Stimulated activated CD4-positive, alpha-beta T cell treated with anti-CD3 and anti-CD28 coated beads, Interleukin-12 subunit alpha, Interleukin-12 subunit beta, amount 100 ng/mL, for 48 hours (primary cell): ENCODE measurements around the gene KHK.
A peak's percentile ranks its signal among the peaks of the same experiment; 100 is the strongest.

ENCODE experiments used
- DNase-seq, 3 donors: peaks; one replicate each; pipeline ENCODE4 v3.0.0-alpha.2; 2020; ENCODE audit warnings: low read depth in 2 of 3, low spot score in 1 of 3

Gene KHK

DNA sequence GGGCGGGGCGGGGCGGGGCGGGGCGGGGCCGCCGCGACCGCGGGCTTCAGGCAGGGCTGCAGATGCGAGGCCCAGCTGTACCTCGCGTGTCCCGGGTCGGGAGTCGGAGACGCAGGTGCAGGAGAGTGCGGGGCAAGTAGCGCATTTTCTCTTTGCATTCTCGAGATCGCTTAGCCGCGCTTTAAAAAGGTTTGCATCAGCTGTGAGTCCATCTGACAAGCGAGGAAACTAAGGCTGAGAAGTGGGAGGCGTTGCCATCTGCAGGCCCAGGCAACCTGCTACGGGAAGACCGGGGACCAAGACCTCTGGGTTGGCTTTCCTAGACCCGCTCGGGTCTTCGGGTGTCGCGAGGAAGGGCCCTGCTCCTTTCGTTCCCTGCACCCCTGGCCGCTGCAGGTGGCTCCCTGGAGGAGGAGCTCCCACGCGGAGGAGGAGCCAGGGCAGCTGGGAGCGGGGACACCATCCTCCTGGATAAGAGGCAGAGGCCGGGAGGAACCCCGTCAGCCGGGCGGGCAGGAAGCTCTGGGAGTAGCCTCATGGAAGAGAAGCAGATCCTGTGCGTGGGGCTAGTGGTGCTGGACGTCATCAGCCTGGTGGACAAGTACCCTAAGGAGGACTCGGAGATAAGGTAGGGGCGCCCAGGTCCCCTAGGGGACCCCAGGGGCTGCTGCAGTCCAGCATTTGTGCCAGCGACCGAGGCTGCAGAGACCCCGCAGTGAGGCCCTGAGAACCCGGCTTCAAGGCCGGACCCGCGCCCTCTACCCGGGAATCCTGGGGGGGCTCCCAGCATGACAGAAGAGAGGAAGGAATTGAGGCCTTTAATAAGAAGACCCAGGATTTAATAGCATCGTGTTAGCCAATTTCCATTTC is at the start of gene KHK:
Gene KHK (plus strand): TSS at position 49 of the 870 bp plus-strand sequence. CDS start 488 bp downstream, at position 537.
- peak in 1 of 3 donors; percentile 20 for DNase-seq

DNA sequence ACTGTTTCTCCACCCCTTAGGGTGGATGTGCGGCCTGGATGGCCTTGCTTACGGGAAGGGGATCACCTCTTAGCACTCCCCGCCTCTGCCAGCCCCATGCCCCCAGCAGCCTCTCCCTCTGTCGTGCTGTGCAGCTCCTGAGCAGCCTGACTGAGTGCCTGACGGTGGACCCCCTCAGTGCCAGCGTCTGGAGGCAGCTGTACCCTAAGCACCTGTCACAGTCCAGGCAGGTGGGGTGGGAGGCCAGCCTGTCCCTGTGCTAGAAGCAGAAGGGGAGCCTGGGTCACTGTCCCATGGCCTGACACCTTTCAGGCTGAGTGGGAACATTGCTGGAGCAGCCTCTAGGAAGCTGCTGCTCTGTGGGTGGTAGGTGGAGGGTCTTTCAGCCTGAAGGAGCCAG is 48.6 kb upstream of the KHK start:
- DNase-seq = no peak

DNA sequence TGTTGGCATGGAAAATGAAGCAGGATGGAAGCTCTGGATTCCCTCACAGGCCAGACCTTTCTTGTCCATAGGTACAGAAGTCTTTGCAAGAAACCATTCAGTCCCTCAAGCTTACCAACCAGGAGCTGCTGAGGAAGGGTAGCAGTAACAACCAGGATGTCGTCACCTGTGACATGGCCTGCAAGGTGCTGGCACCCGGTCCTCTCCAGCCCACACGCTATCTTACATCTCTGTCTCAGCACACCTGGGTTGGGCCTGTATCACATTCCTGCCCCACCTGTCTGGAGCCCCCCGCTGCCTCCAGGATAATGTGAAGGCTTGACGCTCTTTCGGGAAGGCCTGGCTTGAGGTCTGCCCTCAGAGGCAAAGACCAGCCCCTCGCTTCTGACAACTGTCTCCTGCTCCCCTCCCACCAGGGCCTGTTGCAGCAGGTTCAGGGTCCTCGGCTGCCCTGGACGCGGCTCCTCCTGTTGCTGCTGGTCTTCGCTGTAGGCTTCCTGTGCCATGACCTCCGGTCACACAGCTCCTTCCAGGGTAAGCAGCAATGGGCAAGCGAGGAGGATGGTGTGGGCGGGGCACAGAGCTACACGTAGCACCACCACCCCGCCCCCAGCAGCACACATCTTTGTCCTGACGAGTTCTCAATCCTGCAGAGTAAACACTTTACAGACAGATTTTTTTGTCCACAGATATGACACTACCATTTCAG is 47.8 kb upstream of the KHK start:
- no peak for DNase-seq

DNA sequence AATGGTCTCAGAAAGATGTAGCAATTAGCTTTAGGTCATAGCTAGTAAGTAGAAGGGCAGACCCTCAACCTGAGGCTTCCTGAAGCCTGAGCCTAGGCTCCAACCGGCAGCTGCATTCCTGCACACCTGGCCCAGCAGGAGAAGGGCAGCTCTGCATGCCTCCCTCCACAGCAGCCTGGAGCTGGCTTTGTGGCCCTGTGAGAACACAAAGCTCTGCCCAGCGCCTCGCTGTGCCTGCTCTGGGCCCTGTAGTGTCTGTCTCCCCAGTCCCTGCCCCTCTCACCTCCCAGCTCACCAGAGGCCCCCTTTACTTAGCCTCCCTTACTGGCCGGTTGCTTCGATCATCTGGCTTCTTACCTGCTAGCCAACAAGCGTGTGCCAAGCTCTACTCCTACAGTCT is 47.1 kb upstream of the KHK start:
- DNase-seq = no peak

DNA sequence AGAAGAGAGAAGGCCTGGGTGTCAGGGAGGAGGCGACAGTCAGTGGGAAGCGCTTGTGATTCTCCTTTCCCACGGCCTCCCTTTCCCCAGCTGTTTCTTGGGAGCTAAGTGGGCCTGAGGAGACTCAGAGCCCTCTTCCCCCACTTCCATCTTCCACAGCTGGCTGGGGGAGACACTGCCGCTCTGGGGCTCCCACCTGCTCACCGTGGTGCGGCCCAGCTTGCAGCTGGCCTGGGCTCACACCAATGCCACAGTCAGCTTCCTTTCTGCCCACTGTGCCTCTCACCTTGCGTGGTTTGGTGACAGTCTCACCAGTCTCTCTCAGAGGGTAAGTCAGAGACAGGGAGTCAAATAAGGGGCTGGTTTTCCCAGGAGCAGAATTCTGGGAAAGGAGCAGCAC is 46.7 kb upstream of the KHK start:
- no peak for DNase-seq

DNA sequence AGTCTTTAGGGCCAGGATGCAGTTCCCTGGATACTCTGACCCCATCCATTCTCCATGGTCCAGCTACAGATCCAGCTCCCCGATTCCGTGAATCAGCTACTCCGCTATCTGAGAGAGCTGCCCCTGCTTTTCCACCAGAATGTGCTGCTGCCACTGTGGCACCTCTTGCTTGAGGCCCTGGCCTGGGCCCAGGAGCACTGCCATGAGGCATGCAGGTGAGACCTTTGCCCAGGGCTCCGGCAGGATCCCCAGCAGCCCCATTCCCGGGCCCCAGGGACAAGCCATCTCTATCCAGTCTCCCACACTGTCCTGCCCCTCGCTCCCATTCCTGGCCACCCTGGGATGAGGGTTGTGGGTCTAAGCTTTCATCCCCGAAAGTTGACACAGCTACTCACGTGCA is 46.3 kb upstream of the KHK start:
- no peak for DNase-seq

DNA sequence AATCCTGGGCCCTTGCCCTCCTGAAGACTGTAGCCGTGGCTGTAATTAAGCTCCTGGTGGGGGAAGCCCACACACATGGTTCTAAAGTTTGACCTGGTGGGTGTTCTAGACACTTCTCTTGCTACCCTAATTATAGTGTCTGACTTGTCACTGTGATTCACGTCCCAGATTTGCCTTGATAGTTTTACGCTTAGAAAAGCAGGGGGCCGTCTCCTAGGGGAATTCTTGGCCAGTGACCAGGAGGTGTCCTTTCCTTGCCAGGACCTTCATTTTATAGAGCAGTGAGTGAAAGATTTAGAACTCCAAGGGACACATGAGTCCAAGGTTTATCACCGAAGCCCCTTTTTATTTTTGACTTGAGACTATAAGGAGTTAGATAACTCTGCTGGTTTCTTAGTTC is 44.8 kb upstream of the KHK start:
- DNase-seq = no peak

DNA sequence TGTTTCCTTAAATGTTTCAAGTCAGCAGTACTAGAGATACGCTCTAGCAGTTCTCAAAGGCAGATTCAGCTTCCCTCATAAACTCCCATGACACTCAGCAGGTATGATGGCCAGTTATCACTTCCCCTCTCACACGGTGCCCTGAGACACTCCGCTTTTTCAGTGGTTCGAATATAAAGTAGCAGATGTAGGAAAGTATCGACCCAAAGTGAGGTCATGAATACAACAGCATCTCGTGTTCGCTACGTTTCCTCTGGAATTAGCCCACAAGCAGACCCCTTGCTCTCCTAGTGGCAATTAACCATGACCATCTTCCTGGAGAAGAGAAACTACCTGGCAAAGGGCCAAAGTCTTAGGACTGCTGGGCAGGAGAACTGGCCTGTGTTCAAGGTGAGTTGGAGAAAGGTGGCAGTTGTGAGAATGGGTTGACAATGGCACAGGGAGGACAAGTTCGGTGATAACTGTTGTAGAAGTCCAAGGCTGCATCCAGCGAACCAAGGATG is 44.4 kb upstream of the KHK start:
- no peak for DNase-seq

DNA sequence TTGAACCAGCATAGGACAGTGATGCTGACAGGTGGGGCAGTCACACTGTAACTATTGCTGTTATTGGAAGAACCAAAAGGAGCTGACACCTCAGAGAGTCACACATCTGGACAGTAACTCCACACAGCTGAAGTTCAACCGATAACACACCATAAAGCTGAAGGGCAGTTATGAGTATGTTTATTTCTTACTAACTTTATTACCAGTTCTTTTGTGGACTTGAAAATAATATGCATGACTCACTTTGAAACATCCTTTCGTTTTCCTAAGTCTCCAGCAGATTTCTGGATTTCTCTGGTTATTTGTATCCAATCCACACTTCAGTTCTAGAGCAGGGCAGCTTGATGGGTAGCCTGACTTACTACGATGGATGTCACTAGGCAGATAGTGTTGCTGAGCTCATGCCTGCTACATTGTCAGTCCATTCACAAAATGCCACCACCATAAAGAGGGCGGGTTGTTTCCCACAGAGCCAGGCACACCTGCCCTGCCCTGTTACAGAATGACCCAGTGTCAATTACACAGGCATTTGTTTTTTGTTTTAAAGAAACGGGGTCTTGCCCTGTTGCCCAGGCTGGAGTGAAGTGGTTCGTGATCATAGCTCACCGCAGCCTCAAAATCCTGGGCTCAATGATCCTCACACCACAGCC is 43.5 kb upstream of the KHK start:
- DNase-seq = no peak

DNA sequence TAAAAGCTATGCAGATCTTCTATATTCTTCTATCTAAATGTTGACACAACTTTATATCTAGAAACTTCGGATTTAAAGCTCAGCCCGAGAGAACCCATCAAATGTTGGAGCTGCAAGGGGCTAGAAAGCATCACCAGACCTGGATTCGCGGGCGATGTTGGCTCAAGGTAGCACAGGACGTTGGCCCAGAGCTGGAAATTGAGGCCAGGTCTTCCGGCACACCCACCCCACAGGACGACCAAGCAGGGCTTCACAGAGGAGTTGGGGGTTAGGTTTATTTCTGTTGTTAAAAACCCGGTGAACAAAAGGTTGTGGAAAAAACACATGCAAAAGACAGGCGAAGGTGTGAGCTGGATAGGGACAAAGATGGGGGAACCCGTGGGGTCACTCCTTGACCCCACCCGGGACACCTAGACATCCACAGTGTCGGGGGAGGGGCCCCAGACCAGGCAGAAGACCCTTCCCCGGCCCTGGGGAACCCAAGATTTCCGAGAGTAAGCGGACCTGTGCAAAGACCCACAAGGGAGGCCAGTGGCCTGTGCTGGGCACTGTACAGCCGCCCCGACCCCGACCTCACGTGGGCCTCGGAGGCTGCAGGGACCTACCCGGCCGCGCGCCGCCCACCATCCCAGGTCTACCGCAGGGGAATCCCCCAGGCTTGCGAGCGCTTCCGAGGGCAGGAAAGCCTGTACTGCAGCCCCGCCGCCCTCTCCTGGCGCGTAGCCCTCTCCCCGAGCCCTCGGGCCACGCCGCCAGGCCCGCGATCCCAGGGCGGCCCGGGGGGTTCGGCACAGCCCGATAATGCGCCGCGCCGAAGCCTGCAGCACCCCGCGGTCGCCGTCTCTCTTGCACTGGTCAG is 36.9 kb upstream of the KHK start:
- peak; percentile 44 to 66 (median 47) for DNase-seq

DNA sequence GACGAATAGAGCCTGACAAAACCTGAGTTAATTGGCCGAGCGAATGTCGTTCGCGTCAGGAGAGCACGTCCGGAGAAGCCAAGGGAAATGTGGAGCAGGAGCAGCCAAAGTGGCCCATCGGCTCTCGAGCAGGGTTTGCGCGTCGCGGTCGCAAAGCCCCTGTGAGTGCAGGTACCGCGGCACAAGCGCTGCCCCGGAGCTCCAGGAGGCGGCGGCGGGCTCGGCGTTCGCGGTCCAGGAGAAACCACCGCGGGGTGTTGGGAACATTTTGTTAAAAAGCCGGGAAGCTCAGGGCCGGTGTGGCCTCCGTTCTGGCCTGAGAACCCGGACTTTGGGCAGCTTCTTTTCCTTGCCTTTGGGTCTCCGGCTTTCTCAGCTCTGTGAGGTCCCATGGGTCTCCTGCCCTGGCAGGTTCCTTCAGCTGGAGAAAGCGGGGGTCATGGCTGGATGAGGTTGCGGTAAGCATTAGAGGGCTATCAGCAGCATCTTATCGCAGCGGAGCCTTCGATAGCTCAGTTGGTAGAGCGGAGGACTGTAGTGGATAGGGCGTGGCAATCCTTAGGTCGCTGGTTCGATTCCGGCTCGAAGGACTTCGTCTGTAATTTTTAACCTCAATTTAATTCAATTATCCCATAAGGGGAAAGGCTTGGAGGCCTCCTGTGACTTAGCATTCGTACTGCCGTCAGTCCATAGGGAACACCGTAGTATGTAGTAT is 36.1 kb upstream of the KHK start:
- peak; percentile 81 to 99 (median 92) for DNase-seq

DNA sequence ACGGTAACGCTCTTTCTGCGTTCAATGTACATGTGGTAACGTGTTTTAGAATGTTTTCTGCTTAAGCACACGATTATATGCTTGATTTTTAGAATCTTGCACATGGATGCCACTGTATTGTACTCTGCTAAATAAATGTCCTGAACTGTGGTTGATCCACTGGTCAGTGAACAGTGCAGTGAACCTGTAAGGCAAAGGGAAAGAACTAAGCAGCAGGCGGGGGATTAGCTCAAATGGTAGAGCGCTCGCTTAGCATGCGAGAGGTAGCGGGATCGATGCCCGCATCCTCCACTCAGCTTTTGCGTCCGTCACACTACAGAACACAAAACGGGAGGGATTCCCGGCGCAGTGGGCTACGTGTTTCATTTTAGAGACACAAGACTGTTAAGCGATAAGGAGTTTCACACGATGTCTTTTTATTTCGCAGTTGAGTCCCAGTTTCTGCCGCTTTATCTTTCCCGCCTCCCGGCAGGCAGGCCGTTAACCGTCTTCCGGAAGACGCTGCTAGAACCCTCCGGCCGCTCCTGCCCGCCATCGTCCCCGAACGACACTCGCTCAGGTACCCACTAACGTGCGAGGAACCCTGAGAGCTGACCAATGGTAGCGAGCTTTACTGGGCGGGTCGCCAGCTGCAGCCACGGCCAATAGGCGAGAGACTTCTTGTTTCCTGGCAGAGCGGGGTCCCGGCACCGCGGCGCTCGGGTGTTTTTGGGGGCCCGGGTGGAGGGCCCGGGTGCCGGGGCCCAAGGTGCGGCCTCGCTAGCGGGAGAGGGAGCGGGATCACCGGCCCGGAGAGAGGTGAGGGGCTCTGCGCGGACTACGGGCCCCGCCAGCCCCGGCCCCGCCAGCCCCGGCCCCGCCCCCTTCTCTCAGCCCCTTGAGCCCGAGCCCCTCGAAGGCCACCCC is 35.3 kb upstream of the KHK start, which contains the start of gene AGBL5:
Gene AGBL5 (plus strand): TSS at position 673 of the 906 bp plus-strand sequence. CDS start 1,291 bp downstream, outside the sequence.
- DNase-seq = peak; percentile 92 to 95 (median 92)

DNA sequence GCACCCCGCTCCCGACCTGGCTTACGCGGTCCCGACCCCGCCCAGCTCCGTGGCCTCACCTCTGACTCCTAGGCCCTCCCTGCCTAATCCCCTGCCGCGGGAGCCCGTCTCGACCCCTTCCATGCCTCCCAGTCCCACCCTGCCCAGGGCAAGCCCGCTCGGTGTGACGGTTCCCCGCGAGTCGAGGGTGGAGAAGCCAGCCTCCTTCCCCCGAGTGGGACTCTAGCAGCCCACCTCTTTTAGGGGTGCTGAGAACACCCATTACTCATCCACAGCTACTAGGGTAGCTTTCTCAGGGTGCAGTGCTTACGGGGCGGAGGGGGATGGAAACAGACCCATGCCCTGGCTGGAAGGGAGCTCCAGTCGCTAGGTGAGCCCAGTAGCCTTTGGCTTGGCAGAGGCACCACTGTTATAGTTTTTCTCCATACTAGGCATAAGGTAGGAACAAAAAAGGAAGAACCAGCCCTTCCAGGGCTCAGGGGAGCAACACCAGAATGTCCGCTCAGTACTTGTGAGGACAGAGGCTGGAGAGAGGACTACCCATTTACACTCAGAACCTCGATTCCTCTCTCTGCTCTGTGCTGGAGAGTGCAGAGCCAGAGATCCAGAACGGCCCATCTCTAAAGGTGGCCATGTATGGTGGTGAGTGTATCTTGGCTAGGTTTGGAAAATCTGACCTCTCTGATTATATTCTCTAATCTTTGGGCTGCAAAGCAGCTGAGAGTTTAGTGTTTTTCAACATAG is 34.5 kb upstream of the KHK start:
- no peak for DNase-seq

DNA sequence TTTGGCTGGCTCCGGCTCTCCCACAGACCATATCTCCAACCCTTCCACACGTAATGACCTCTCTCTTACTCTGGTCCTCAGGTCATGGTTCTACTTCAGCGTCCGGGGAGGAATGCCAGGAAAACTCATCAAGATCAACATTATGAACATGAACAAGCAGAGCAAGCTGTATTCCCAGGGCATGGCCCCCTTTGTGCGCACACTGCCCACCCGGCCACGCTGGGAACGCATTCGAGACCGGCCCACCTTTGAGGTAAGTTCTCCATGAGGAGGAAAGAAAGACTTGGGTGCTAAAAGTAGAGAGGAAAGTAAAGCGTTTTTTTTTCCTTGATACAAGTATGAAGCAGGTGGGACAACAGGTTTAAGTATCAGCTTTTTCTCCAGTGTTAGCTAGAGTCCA is 33.3 kb upstream of the KHK start:
- DNase-seq = no peak

DNA sequence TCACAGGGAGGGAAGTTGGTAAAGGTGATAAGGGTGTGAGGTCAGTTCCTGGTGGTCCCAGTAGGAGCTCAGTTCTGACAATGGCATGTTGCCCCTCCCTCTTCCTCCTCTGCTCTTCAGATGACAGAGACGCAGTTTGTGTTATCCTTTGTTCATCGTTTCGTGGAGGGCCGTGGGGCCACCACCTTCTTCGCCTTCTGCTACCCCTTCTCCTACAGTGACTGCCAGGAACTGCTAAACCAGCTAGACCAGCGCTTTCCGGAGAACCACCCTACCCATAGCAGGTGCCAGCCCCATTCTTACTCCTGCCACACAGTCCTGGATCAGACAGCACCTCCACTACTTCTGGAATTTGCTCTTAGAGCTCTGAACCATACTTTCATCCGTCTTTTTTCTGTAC is 32.8 kb upstream of the KHK start:
- DNase-seq = no peak

DNA sequence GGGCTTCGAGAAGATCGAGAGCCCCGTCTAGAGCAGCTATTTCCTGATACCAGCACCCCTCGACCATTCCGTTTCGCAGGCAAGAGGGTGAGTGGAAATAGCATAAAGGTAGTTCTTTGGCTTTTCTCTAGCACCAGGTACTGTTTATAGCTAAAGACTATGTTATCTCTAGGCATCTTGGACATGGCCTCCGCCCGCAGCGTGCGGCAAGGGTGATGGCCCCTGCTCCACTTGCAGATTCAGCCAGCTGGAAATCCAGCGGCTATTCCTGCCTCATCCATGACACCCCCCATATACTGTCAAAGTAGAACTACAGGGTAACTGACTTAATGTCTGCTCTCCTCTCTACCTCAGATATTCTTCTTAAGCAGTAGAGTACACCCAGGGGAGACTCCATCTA is 31.9 kb upstream of the KHK start:
- DNase-seq = no peak

DNA sequence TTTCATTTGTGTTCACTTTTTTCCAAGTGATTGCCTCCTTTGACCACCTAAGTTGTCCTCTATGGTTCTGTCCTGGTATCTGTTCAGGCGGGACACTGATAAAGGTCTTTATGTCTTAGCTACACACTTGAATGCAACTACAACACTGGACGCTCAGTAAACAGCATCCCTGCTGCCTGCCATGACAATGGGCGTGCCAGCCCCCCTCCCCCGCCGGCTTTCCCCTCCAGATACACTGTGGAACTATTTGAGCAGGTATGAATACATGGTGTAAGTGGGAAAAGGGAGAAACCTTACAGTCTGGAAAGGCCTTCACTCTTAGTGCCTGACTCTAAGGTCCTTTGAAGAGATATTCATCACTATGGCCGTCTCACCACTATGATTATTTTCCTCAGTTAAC is 29.4 kb upstream of the KHK start:
- no peak for DNase-seq

DNA sequence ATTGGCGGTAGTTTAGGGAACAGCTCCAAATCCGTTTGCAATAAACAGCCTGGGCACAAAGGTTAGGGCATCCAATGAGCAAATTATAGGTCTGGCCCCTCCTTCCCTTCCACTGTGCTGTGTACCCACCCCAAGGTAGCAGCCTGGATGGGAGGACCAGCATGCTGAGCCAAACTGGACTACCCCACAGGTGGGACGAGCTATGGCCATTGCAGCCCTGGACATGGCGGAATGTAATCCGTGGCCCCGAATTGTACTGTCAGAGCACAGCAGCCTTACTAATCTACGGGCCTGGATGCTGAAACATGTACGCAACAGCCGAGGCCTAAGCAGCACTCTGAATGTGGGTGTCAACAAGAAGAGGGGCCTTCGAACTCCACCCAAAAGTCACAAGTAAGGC is 28.4 kb upstream of the KHK start:
- DNase-seq = no peak
